AG04449 (cell line): ENCODE data around the gene DAB1.

ENCODE experiments used
- CTCF ChIA-PET: fragments of 350-600 bp; formaldehyde crosslinking; extraction: SDS; loops from one replicate; lab custom pipeline; 2021; ENCODE audit warnings: antibody characterized with exemption; lab: Yijun Ruan, JAX
- POLR2A ChIA-PET: fragments of 400-600, 350-600 bp; formaldehyde crosslinking; extraction: SDS; loops from one replicate; lab custom pipeline; 2020; ENCODE audit warnings: antibody characterized with exemption, inconsistent platforms; lab: Yijun Ruan, JAX
- DNase-seq: peaks from one replicate; pipeline ENCODE4 v3.0.0-alpha.2; 2010; ENCODE audit warnings: low read depth, low spot score
- H3K4me3 ChIP-seq: 2 replicates; pipeline ENCODE4 v1.5.1; 2011; ENCODE audit warnings: low read depth, mild to moderate bottlenecking, control low read depth, low read length
- CTCF ChIP-seq: IDR thresholded peaks from one replicate; pipeline ENCODE4 v1.5.1; 2011; ENCODE audit warnings: mild to moderate bottlenecking, moderate library complexity, low read length, control low read depth, inconsistent platforms; ENCODE audit not compliant: insufficient read depth; ENCODE audit errors: missing control alignments

DAB1 gene

GRCh38 chr1:57393058-57393584 lies 30.7 kb downstream of the DAB1 start:
- ChIA-PET CTCF (no interaction called here), POLR2A (no interaction called here)
- no peak for TF ChIP-seq CTCF

GRCh38 chr1:57385336-57385735 lies 38.5 kb downstream of the DAB1 start:
- no peak overlapping the region for H3K4me3 ChIP-seq
- DNase-seq: no peak
- no peak for TF ChIP-seq CTCF
- POLR2A ChIA-PET: no interaction called here
- CTCF ChIA-PET: no interaction called here

More at GRCh38 chr1:57393058-57393584, 30.7 kb downstream of the DAB1 start:
- no peak for DNase-seq
- H3K4me3 ChIP-seq: no peak overlapping the region

DNA sequence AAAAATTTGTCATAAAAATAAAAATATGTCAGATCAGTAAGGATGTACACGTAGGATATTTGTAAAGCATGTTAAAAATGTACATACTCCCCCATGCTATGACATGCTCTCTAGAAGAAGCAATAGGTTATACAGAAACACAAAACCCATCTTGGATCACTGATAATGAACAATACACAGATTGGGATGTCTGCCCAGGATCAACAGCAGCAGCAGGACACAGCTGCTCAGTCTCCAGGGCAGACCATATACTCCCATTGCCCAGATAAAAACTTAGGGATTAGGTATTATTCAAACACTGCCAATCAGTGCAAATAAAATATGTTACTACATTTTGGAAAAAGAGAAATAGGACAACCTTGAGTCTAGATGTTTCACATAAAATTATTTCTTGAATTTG lies 39.0 kb downstream of the DAB1 start:
- CTCF ChIA-PET: no interaction called here
- POLR2A ChIA-PET: no interaction called here
- no peak overlapping the region for H3K4me3 ChIP-seq
- no peak for TF ChIP-seq CTCF
- DNase-seq: no peak

- CTCF ChIA-PET: no interaction called here
- POLR2A ChIA-PET: no interaction called here
- TF ChIP-seq CTCF: no peak
- H3K4me3 ChIP-seq: no peak overlapping the region
- no peak for DNase-seq
These were observed 39.6 kb downstream of the DAB1 start for GRCh38 chr1:57384284-57384683.

DNA sequence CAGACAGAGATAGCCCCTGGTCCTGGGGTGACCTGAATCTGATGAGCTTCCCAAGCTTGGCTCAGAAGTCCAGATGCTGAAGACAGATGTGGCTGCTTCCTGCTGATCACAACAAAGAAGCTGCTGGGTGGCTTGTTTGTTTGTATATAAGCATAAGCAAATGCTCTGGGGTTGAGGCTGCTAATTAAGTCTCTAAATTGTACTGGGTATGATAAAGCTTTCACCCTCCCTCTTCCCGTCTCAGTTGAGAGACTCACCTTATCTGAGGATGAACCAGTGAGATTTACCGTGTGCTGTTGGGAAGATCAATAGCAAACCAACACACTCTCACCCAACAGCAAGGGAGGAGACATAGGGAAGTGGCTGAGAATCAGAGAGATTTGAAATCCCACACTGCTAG lies 42.0 kb downstream of the DAB1 start:
- CTCF ChIA-PET: no interaction called here
- POLR2A ChIA-PET: no interaction called here

DNA sequence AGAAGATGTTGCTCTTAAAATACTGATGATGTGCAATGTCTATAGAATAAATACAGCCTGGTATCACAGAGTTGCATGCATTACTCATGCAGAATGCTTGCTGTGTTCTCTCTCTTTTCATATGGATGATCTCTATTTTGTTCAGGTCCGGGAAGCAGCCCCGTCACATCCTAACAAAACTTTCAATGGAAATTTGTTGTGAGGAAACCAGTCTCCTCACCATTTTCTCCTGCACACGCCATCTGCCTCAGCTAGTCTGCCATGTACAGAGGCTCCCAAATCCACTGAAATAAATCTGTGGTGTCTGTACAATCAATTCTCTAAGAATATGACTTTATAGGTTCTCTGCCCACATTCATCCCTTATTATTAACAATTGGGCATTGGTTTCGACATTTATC lies 42.4 kb downstream of the DAB1 start:
- no peak for TF ChIP-seq CTCF
- no peak for DNase-seq
- no peak overlapping the region for H3K4me3 ChIP-seq
- POLR2A ChIA-PET: no interaction called here
- CTCF ChIA-PET: no interaction called here

More for the DNA sequence above, 42.0 kb downstream of the DAB1 start:
- H3K4me3 ChIP-seq: no peak overlapping the region
- TF ChIP-seq CTCF: no peak
- no peak for DNase-seq
